Endodermal cell (in vitro differentiated cells): ENCODE measurements around the gene ZNF217. TPM values are rescaled to one million over a fixed set of nuclear protein-coding genes. Genes with fewer than 3 reads are reported as not detected.
"Not testable (repeated sequence)": the region's sequence is repeated elsewhere in the genome, so short reads cannot be mapped to it uniquely, and the experiment has no call there.

Experiments used
- DNase-seq: peaks from one replicate; pipeline ENCODE4 v3.0.0-alpha.2; 2017
- H3K27ac ChIP-seq: 2 replicates; pipeline ENCODE4 v1.5.1; 2013; ENCODE audit warnings: mild to moderate bottlenecking, low read depth, low read length, moderate library complexity
- H3K27me3 ChIP-seq: 2 replicates; pipeline ENCODE4 v1.6.1; 2013; ENCODE audit warnings: mild to moderate bottlenecking, low read length, moderate library complexity; ENCODE audit not compliant: insufficient read depth, control insufficient read depth, poor library complexity, severe bottlenecking
- H3K36me3 ChIP-seq: 2 replicates; pipeline ENCODE4 v1.7.0; 2013; ENCODE audit warnings: mild to moderate bottlenecking, low read length, moderate library complexity; ENCODE audit not compliant: control insufficient read depth, insufficient read depth
- H3K4me1 ChIP-seq: one replicate; pipeline ENCODE4 v1.7.0; 2013; ENCODE audit warnings: low read length; ENCODE audit not compliant: control insufficient read depth, insufficient read depth
- H3K4me3 ChIP-seq: 2 replicates; pipeline ENCODE4 v1.5.1; 2013; ENCODE audit warnings: mild to moderate bottlenecking, low read length, moderate library complexity
- H3K9ac ChIP-seq: 2 replicates; pipeline ENCODE4 v1.6.1; 2013; ENCODE audit warnings: mild to moderate bottlenecking, low read length, moderate library complexity; ENCODE audit not compliant: poor library complexity, severe bottlenecking; ENCODE audit errors: extremely low read depth
- H3K9me3 ChIP-seq: 2 replicates; pipeline ENCODE4 v1.6.1; 2013; ENCODE audit warnings: mild to moderate bottlenecking, low read length, moderate library complexity; ENCODE audit not compliant: control insufficient read depth
- H3K27ac Mint-ChIP-seq: 2 replicates; pipeline ENCODE4 v1.8.0; 2020; ENCODE audit warnings: mixed read lengths
- H3K27me3 Mint-ChIP-seq: 2 replicates; pipeline ENCODE4 v1.8.0; 2021; ENCODE audit warnings: mild to moderate bottlenecking, mixed read lengths; ENCODE audit not compliant: insufficient read depth
- H3K36me3 Mint-ChIP-seq: 2 replicates; pipeline ENCODE4 v1.8.0; 2020; ENCODE audit warnings: low read depth, mixed read lengths
- H3K4me1 Mint-ChIP-seq: 2 replicates; pipeline ENCODE4 v1.8.0; 2020; ENCODE audit warnings: mixed read lengths
- H3K4me3 Mint-ChIP-seq: 2 replicates; pipeline ENCODE4 v1.8.0; 2020; ENCODE audit warnings: mild to moderate bottlenecking, moderate library complexity, mixed read lengths
- H3K9me3 Mint-ChIP-seq: 2 replicates; pipeline ENCODE4 v1.8.0; 2020; ENCODE audit warnings: mild to moderate bottlenecking, mixed read lengths
- WGBS, 2 experiments: methylation state at CpG; one replicate each; pipeline versions ENCODE4 v1.1.5 to v1.1.7; 2013; ENCODE audit warnings: missing lambda C conversion rate in 2 of 2, mixed read lengths in 1 of 2; ENCODE audit not compliant: insufficient coverage in 1 of 2, insufficient read length in 1 of 2; 5-methylcytosine and 5-hydroxymethylcytosine counted together
- total RNA-seq, 2 donors: library from RNA; stranded (reverse); fragmentation: NEBNext Ultra II Directional in 1 of 2; extraction: Animal tissue kit (Norgen Biotek cat#: 25700) in 1 of 2; gene quantifications; 2 replicates in 1 of 2; 3 replicates in 1 of 2; pipeline ENCODE4 v1.2.1, GENCODE V29; 2021
- TF ChIP-seq, protein P1 (sequence below): fragments of 200-600 bp; sonication (generic); conservative IDR thresholded peaks from 2 replicates; pipeline ENCODE4 v1.5.0; 2021; ENCODE audit warnings: antibody characterized with exemption, mild to moderate bottlenecking

ZNF217 gene
- total RNA-seq, 2 donors from 2014 or later: 100 to 123 TPM

DNA sequence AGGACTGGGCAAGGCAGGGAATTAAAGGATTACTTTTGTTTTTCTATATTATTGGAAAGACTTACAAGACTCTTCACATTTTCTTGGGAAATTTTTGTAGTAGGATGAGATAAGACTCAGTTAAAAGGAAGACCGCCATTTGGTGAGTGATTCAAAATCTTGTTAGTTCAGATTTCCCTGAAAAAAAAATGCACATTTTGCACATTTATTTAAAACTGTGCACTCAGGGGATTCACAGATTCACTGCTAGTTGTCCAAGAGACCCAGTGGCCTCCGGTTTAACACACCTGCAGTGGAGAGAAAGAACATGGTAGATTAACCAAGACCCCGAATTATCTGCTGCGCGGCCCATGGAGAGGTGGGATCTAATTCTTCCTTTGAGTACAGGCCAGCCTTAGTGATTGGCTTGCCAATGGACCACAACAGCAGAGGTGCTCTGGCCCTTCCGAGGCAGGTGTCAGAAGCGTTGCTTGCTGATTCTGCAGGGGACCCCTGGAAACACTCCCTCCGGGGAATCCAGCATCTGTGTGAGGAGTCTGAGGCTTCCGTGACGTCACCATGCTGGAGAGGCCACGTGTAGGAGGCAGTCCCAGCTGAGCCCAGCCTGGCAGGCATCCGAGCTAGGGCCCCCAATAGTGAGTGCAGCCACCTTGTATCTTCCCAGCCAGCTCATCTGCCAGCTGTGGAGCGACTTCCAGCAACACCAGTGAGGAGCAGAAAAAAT is 68.9 kb downstream of the ZNF217 start:
- H3K4me1 Mint-ChIP-seq: no peaks in the 10 kb centered on the region
- Histone ChIP-seq H3K9me3 (no peaks in the 10 kb centered on the region), H3K27ac (no peak overlapping the region), H3K4me3 (no peak overlapping the region), H3K9ac (no peak overlapping the region), H3K4me1 (no peaks in the 10 kb centered on the region), H3K27me3 (no peaks in the 10 kb centered on the region), H3K36me3 (no peaks in the 10 kb centered on the region)
- no peak overlapping the region for H3K4me3 Mint-ChIP-seq
- H3K27ac Mint-ChIP-seq: no peak overlapping the region
- no peaks in the 10 kb centered on the region for H3K27me3 Mint-ChIP-seq
- WGBS, 2 experiments: 82 to 86% methylated on average over 11 to 13 of the region's 13 CpGs
- TF ChIP-seq, protein P1, sequence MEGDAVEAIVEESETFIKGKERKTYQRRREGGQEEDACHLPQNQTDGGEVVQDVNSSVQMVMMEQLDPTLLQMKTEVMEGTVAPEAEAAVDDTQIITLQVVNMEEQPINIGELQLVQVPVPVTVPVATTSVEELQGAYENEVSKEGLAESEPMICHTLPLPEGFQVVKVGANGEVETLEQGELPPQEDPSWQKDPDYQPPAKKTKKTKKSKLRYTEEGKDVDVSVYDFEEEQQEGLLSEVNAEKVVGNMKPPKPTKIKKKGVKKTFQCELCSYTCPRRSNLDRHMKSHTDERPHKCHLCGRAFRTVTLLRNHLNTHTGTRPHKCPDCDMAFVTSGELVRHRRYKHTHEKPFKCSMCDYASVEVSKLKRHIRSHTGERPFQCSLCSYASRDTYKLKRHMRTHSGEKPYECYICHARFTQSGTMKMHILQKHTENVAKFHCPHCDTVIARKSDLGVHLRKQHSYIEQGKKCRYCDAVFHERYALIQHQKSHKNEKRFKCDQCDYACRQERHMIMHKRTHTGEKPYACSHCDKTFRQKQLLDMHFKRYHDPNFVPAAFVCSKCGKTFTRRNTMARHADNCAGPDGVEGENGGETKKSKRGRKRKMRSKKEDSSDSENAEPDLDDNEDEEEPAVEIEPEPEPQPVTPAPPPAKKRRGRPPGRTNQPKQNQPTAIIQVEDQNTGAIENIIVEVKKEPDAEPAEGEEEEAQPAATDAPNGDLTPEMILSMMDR: no peak
- no peaks in the 10 kb centered on the region for H3K36me3 Mint-ChIP-seq
- H3K9me3 Mint-ChIP-seq: no peaks in the 10 kb centered on the region
- no peak for DNase-seq

DNA sequence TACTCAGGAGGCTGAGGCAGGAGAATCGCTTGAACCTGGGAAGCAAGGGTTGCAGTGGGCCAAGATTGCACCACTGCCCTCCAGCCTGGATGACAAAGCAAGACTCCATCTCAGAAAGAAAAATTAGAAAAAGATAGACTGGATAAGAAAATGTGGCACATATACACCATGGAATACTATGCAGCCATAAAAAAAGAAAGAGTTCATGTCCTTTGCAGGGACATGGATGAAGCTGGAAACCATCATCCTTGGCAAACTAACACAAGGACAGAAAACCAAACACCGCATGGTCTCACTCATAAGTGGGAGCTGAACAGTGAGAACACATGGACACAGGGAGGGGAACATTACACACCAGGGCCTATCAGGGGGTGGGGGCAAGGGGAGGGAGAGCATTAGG is 70.0 kb downstream of the ZNF217 start:
- not testable (repeated sequence) for H3K27ac ChIP-seq, H3K9ac ChIP-seq, H3K4me3 ChIP-seq, H3K9me3 ChIP-seq, H3K36me3 Mint-ChIP-seq, H3K36me3 ChIP-seq, H3K27me3 Mint-ChIP-seq, DNase-seq, H3K27ac Mint-ChIP-seq, H3K4me3 Mint-ChIP-seq, H3K9me3 Mint-ChIP-seq, H3K27me3 ChIP-seq, H3K4me1 ChIP-seq, H3K4me1 Mint-ChIP-seq
- WGBS, 2 experiments: 85 to 88% methylated on average over 1 to 2 of the region's 2 CpGs

DNA sequence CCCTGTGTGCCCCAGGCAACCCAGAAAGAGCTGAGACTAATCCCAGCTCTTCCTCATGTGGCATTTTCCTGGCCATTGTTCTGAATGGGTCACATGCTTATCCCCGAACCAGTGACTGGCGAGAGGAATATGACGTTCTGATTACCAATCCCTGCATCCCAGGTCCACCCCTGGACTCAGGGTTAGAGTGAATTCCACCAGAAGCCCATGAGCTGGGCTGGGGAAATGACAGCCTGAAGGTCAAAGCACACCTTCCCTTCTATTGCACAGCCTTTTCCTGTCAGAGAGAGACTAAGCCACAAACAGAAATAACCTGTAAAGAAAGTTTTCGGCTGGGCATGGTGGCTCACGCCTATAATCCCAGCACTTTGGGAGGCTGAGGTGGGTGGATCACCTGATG is 70.9 kb downstream of the ZNF217 start:
- Histone ChIP-seq H3K27ac (no peak overlapping the region), H3K9me3 (no peaks in the 10 kb centered on the region)
- TF ChIP-seq, protein P1: no peak

DNA sequence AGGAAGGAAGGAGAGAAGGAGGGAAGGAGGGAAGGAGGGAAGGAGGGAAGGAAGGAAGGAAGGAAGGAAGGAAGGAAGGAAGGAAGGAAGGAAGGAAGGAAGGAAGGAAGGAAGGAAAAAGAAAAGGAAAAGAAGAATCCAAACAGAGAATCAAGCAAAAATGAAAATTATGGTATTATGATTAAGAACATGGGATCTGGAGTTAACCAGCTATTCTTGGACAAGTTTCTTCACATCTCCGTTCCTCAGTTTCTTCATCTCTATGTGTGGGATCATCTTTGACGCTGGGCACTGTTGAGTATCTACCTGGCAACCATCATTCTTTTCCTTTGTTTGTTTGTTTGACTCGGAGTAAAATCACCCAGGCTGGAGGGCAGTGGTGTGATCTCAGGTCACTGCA is 71.6 kb downstream of the ZNF217 start:
- no peaks in the 10 kb centered on the region for H3K27me3 ChIP-seq
- 84 to 95% methylated on average over 2 to 3 of the region's 3 CpGs for WGBS, 2 experiments
- no peaks in the 10 kb centered on the region for H3K9me3 ChIP-seq
- H3K4me3 Mint-ChIP-seq: no peak overlapping the region
- no peak overlapping the region for H3K27ac Mint-ChIP-seq
- TF ChIP-seq, protein P1: no peak
- no peak overlapping the region for H3K9ac ChIP-seq
- no peak for DNase-seq
- no peaks in the 10 kb centered on the region for H3K27me3 Mint-ChIP-seq
- no peaks in the 10 kb centered on the region for H3K4me1 Mint-ChIP-seq
- no peak overlapping the region for H3K4me3 ChIP-seq
- no peak overlapping the region for H3K27ac ChIP-seq
- no peaks in the 10 kb centered on the region for H3K36me3 Mint-ChIP-seq
- H3K36me3 ChIP-seq: no peaks in the 10 kb centered on the region
- H3K4me1 ChIP-seq: no peaks in the 10 kb centered on the region
- no peaks in the 10 kb centered on the region for H3K9me3 Mint-ChIP-seq

More for the DNA sequence above, 70.9 kb downstream of the ZNF217 start:
- H3K27ac Mint-ChIP-seq: no peak overlapping the region
- no peaks in the 10 kb centered on the region for H3K9me3 Mint-ChIP-seq
- Histone ChIP-seq H3K9ac (no peak overlapping the region), H3K4me3 (no peak overlapping the region), H3K36me3 (no peaks in the 10 kb centered on the region), H3K27me3 (no peaks in the 10 kb centered on the region), H3K4me1 (no peaks in the 10 kb centered on the region)
- no peaks in the 10 kb centered on the region for H3K4me1 Mint-ChIP-seq
- DNase-seq: no peak
- no peak overlapping the region for H3K4me3 Mint-ChIP-seq
- H3K27me3 Mint-ChIP-seq: no peaks in the 10 kb centered on the region
- WGBS, 2 experiments: 63 to 89% methylated on average over 4 to 5 of the region's 5 CpGs
- H3K36me3 Mint-ChIP-seq: no peaks in the 10 kb centered on the region

DNA sequence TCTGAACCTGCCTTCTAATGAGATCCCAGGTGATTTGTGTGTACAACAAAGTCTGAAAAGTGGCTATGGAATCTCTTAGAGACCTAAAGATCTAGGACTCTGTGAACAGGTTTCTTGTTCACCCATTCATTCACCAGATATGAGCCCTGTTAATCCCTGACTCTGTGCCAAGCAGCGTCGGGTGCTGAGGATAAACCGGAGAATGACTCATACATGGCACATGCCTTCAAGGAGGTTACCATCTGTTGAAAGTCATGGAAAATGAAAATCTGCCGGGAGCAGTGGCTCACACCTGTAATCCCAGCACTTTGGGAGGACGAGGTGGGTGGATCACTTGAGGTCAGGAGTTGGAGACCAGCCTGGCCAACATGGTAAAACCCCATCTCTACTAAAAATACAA is 72.2 kb downstream of the ZNF217 start:
- not testable (repeated sequence) for H3K9me3 ChIP-seq, H3K4me3 Mint-ChIP-seq, H3K27me3 ChIP-seq, DNase-seq, H3K9me3 Mint-ChIP-seq, H3K9ac ChIP-seq, H3K27me3 Mint-ChIP-seq, H3K27ac ChIP-seq, H3K27ac Mint-ChIP-seq, H3K36me3 Mint-ChIP-seq, H3K4me3 ChIP-seq, H3K4me1 ChIP-seq, H3K36me3 ChIP-seq, H3K4me1 Mint-ChIP-seq
- 90 to 96% methylated on average over 5 of the region's 5 CpGs for WGBS, 2 experiments
